Left ventricle myocardium inferior (tissue), 1 donor: ENCODE results near the gene GAS2. TPM values are rescaled to one million over a fixed set of nuclear protein-coding genes. Genes with fewer than 3 reads are reported as not detected.

Experiments
- DNase-seq: peaks from one replicate; pipeline ENCODE4 v3.0.0-alpha.2; 2020
- H3K27ac ChIP-seq: fragments of 200-600 bp; replicated peaks from 2 replicates; pipeline ENCODE4 v1.8.0; 2021
- H3K27me3 ChIP-seq: fragments of 200-600 bp; 2 replicates; pipeline ENCODE4 v1.8.0; 2021; ENCODE audit warnings: low read depth
- H3K36me3 ChIP-seq: fragments of 200-600 bp; 2 replicates; pipeline ENCODE4 v1.8.0; 2021
- H3K4me1 ChIP-seq: fragments of 200-600 bp; 2 replicates; pipeline ENCODE4 v1.8.0; 2021
- H3K4me3 ChIP-seq: fragments of 200-600 bp; 2 replicates; pipeline ENCODE4 v1.8.0; 2021; ENCODE audit warnings: mild to moderate bottlenecking, moderate library complexity
- H3K9me3 ChIP-seq: fragments of 200-600 bp; replicated peaks from 2 replicates; pipeline ENCODE4 v1.8.0; 2021
- intact Hi-C: fragments of 100-400 bp; cut with micrococcal nuclease; formaldehyde crosslinking; loops from one replicate; pipeline ENCODE4 v1.11.0; 2022
- total RNA-seq: library from RNA; stranded (reverse); fragmentation: NEBNext Ultra II Directional; extraction: Animal tissue kit (Norgen Biotek cat#: 25700); gene quantifications from one replicate; pipeline ENCODE4 v1.2.1, GENCODE V29; 2021
- TF ChIP-seq, protein P1 (sequence below): fragments of 200-600 bp; IDR thresholded peaks from 2 replicates; pipeline ENCODE4 v1.8.0; 2021; ENCODE audit warnings: antibody characterized with exemption, mild to moderate bottlenecking, borderline replicate concordance
- donor health status: DM: no; HTN: yes; CAD: no; lungs with severe emphysema.

Gene GAS2
- total RNA-seq, 1 donor from 2014 or later = 15.9 TPM

GRCh38 chr11:22851477-22851876 lies 185.1 kb downstream of the GAS2 start:
- TF ChIP-seq, protein P1, sequence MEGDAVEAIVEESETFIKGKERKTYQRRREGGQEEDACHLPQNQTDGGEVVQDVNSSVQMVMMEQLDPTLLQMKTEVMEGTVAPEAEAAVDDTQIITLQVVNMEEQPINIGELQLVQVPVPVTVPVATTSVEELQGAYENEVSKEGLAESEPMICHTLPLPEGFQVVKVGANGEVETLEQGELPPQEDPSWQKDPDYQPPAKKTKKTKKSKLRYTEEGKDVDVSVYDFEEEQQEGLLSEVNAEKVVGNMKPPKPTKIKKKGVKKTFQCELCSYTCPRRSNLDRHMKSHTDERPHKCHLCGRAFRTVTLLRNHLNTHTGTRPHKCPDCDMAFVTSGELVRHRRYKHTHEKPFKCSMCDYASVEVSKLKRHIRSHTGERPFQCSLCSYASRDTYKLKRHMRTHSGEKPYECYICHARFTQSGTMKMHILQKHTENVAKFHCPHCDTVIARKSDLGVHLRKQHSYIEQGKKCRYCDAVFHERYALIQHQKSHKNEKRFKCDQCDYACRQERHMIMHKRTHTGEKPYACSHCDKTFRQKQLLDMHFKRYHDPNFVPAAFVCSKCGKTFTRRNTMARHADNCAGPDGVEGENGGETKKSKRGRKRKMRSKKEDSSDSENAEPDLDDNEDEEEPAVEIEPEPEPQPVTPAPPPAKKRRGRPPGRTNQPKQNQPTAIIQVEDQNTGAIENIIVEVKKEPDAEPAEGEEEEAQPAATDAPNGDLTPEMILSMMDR = no peak
- Histone ChIP-seq H3K36me3 (no peaks in the 10 kb centered on the region), H3K9me3 (peaks cover 11% of the 10 kb centered on the region), H3K4me1 (no peaks in the 10 kb centered on the region), H3K27ac (no peak overlapping the region), H3K27me3 (no peaks in the 10 kb centered on the region), H3K4me3 (no peak overlapping the region)
- no peak for DNase-seq
- intact Hi-C loops = no loop called here

- no peaks in the 10 kb centered on the region for H3K4me1 ChIP-seq
- no peak overlapping the region for H3K4me3 ChIP-seq
- intact Hi-C loops = no loop called here
- H3K9me3 ChIP-seq = no peaks in the 10 kb centered on the region
- no peak overlapping the region for H3K27ac ChIP-seq
- no peaks in the 10 kb centered on the region for H3K36me3 ChIP-seq
- DNase-seq = no peak
- TF ChIP-seq, protein P1 = no peak
- no peaks in the 10 kb centered on the region for H3K27me3 ChIP-seq
Observed at GRCh38 chr11:22859756-22860155, 193.3 kb downstream of the GAS2 start.

DNA sequence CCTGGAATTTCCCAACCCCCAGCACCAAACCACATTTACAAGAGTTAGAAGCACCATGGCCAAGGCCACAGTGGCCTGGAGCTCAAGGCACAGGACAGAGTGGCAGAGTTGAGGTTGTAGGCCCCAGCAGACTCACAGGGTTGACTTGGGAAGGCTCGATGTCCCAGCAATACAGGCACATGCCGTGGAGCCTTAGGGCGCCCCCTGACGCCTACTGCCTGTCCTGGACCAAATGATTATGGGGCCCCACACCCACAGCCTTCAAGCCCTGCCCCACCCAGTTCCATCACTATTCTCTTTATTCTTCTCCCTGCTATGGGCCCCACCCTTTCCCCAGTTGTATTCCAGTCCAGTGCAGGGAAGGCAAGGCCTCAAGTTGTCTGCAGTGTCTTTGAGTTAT lies 193.8 kb downstream of the GAS2 start, which contains the start of gene CCDC179:
Gene CCDC179 (minus strand): TSS at position 234 of the 400 bp plus-strand sequence. CDS start 53 bp downstream, at position 181.
- no peaks in the 10 kb centered on the region for H3K4me1 ChIP-seq
- no peaks in the 10 kb centered on the region for H3K27me3 ChIP-seq
- no peaks in the 10 kb centered on the region for H3K36me3 ChIP-seq
- no peaks in the 10 kb centered on the region for H3K9me3 ChIP-seq
- intact Hi-C loops = no loop called here
- no peak for DNase-seq
- TF ChIP-seq, protein P1 = no peak
- no peak within 1 kb of the TSS for H3K4me3 ChIP-seq
- no peak within 1 kb of the TSS for H3K27ac ChIP-seq

Other genes starting within 250 kb of the GAS2 start
- gene FANCF, start 40.8 kb upstream of the GAS2 start, total RNA-seq = 5.3 TPM
- gene SVIP, start 163.2 kb downstream of the GAS2 start, total RNA-seq = 26.7 TPM
- not detected for gene CCDC179, start 193.9 kb downstream of the GAS2 start, total RNA-seq